Measurements from ENCODE around the gene MC1R. TPM values are rescaled to one million over a fixed set of nuclear protein-coding genes. Genes with fewer than 3 reads are reported as not detected.

The MC1R gene
- total RNA-seq, 1 experiment from 2014 or later = 12.2 TPM

DNA sequence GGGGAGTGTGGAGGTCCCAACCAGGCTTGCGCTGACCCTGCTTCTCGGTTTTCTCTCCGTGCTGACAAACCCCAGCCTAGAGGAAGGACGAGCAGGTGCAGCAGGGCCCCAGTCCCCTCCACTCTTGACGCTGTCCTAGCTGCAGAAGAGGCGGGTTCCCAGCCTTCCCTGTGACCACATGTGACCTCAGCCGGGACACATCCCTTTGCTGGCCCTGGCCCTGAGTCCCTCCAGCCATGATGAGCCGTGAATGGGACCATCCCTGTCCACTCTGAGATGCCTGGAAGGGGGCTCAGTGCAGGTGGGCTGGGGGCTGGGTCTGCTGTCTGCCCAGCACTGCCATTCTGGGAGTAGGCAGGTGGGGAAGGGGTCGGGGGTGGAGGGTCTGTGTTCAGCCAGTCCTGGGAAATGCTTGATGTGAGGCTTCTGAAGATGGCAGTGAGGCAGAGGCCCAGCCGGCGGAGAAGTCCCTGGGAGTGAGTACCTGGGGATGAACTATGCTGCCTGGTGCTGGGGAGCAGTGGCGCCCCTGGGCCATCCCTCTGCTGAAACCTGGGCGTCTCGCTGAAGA lies 2.6 kb downstream of the MC1R start:
- RAD21 ChIA-PET (ENCODE audit: low non-redundant PET in 1 of 2, low total read pairs in 2 of 2, uncharacterized antibody in 2 of 2, unreplicated experiment in 2 of 2) = interaction anchor here in 1 of 2 experiments (1.1 kb wide), 1 partner anchor 48 kb away, joined by 4 read pairs; the partner anchor contains the start of gene TCF25
- Histone ChIP-seq H3K4me1 (ENCODE audit: control insufficient read depth in 1 of 2, insufficient read depth in 2 of 2, low read length in 2 of 2) (peaks cover 52 to 88% of the 10 kb centered on the region in 2 experiments), H3K4me3 (replicated peaks in 1 of 2; ENCODE audit: low read depth in 1 of 2, low read length in 2 of 2) (peak overlapping the region; percentile 74 to 91), H3K27ac (ENCODE audit: low read depth, low read length) (peak overlapping the region; percentile 100), H2AFZ (ENCODE audit: low read depth, low read length, poor library complexity, severe bottlenecking) (no peak overlapping the region), H4K20me1 (ENCODE audit: insufficient read depth) (peaks cover 8% of the 10 kb centered on the region; the same call in 1 of the 2 replicates), H3K36me3 (ENCODE audit: control insufficient read depth in 1 of 2, insufficient read depth in 2 of 2, low read length in 2 of 2) (peaks cover 0 to 2% of the 10 kb centered on the region in 2 experiments; a peak in 1 of 4 replicates), H3K9me2 (ENCODE audit: insufficient read depth) (no peaks in the 10 kb centered on the region), H3K9ac (ENCODE audit: low read length) (peak overlapping the region; percentile 74), H3K9me3 (ENCODE audit: control insufficient read depth in 1 of 2, insufficient read depth in 1 of 2, low read depth in 1 of 2, low read length in 2 of 2) (no peaks in the 10 kb centered on the region), H3K27me3 (ENCODE audit: insufficient read depth, low read length) (no peaks in the 10 kb centered on the region), H3K79me2 (ENCODE audit: insufficient read depth, low read length) (peaks cover 30% of the 10 kb centered on the region), H3K4me2 (ENCODE audit: low read length) (peak overlapping the region; percentile 79)
- DNase-seq (ENCODE audit: low read depth, low spot score) = no peak
- intact Hi-C loops (cut with micrococcal nuclease) = loop anchor here (5.0 kb wide), 1 partner anchor 49 kb away; the partner anchor contains the start of gene TCF25
- peak; percentile 0 for ATAC-seq
- TF ChIP-seq JUND (IDR thresholded peaks at IDR 0.05) (no peak), ZFX (IDR thresholded peaks at IDR 0.05) (0 out of 2 replicates have a peak, but pooled peaks have one; percentile 51)
- no TSS peak for BruUV-seq (replicated peaks)
- CTCF ChIA-PET = interaction anchor here (1.2 to 5.1 kb wide), 3 partner anchors 12 to 215 kb away, joined by 3 to 57 read pairs (median 5); no protein-coding TSS in a partner anchor
- POLR2A ChIA-PET = interaction anchor here (0.7 to 3.5 kb wide), 8 partner anchors 11 to 215 kb away, joined by 3 to 22 read pairs (median 11); partner anchors contain the start of gene TCF25

DNA sequence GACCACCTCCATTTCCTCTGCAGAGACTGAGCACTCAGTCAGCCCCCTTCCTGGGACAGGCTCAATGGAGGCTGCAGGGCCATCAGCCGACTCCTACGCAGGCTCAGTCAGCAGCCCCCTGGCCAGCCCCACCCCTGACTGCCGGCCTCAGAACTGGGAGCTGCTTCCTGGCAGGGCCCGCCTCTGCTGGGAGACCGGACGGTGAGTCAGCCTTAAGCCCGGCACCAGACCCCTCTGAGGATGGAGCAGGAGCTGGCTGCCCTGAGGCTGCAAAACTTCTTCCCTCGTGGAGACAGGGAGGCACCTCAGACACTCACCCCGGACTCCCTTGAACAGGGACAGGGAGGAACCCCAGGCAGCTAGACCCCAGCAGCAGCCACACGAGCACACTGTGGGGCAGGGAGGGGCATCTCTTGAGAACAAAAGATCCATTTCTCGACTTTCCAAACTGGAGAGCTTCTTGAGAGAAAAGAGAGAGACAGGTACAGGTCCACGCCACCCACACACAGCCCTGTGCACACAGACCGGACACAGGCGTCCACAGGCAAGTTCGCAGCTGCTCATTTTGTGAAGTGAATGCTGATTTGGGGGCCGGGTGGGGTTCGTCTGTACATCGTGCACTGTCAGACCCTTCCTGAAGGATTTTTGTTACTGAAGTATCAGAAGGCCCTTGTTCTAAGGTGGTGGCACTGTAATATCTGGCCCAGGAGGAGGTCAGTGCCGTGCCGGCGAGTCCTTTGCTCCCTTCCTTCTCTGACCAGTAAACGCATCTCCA lies 3.2 kb downstream of the MC1R start:
- Histone ChIP-seq H3K9ac (ENCODE audit: low read length) (peak overlapping the region; percentile 74), H2AFZ (ENCODE audit: low read depth, low read length, poor library complexity, severe bottlenecking) (no peak overlapping the region), H3K27me3 (ENCODE audit: insufficient read depth, low read length) (no peaks in the 10 kb centered on the region), H3K4me2 (ENCODE audit: low read length) (peak overlapping the region; percentile 79), H3K79me2 (ENCODE audit: insufficient read depth, low read length) (peaks cover 37% of the 10 kb centered on the region), H3K27ac (ENCODE audit: low read depth, low read length) (peak overlapping the region; percentile 100), H3K36me3 (ENCODE audit: control insufficient read depth in 1 of 2, insufficient read depth in 2 of 2, low read length in 2 of 2) (peaks cover 0 to 2% of the 10 kb centered on the region in 2 experiments; a peak in 1 of 4 replicates), H3K4me3 (replicated peaks in 1 of 2; ENCODE audit: low read depth in 1 of 2, low read length in 2 of 2) (peak overlapping the region; percentile 74 to 91), H3K9me2 (ENCODE audit: insufficient read depth) (no peaks in the 10 kb centered on the region), H3K4me1 (ENCODE audit: control insufficient read depth in 1 of 2, insufficient read depth in 2 of 2, low read length in 2 of 2) (peaks cover 48 to 82% of the 10 kb centered on the region in 2 experiments), H3K9me3 (ENCODE audit: control insufficient read depth in 1 of 2, insufficient read depth in 1 of 2, low read depth in 1 of 2, low read length in 2 of 2) (no peaks in the 10 kb centered on the region), H4K20me1 (ENCODE audit: insufficient read depth) (peaks cover 8% of the 10 kb centered on the region; the same call in 1 of the 2 replicates)
- intact Hi-C loops (cut with micrococcal nuclease) = loop anchor here (5.0 kb wide), 1 partner anchor 50 kb away; the partner anchor contains the start of gene TCF25
- DNase-seq (ENCODE audit: low read depth, low spot score) = peak; percentile 78
- ChIA-PET POLR2A (interaction anchor here (0.7 to 3.5 kb wide), 17 partner anchors 10 to 216 kb away, joined by 3 to 22 read pairs (median 5); partner anchors contain the start of genes DEF8 and TCF25), CTCF (interaction anchor here (1.2 to 5.1 kb wide), 7 partner anchors 12 to 222 kb away, joined by 3 to 57 read pairs (median 4); partner anchors contain the start of genes DEF8 and TCF25), RAD21 (ENCODE audit: low non-redundant PET in 1 of 2, low total read pairs in 2 of 2, uncharacterized antibody in 2 of 2, unreplicated experiment in 2 of 2) (interaction anchor here (0.7 to 1.1 kb wide), 2 partner anchors 49 to 105 kb away, joined by 4 to 6 read pairs; partner anchors contain the start of gene TCF25 (in 1 of the 2))
- BruUV-seq (replicated peaks) = TSS peak; percentile 75
- peak; percentile 54 for ATAC-seq
- no peak for TF ChIP-seq RAD21 (IDR thresholded peaks at IDR 0.05; ENCODE audit: low read depth)
- TF ChIP-seq ZFX (IDR thresholded peaks at IDR 0.05) = no peak
- peak; percentile 85 for TF ChIP-seq POLR2AphosphoS5 (IDR thresholded peaks at IDR 0.05; ENCODE audit: low read depth, low read length)
- TF ChIP-seq TCF7L2 (IDR thresholded peaks at IDR 0.05; ENCODE audit: borderline replicate concordance, extremely low read depth, insufficient read depth, insufficient read length) = peak; percentile 79
- TF ChIP-seq YY1 (IDR thresholded peaks at IDR 0.05; ENCODE audit: extremely low read depth, insufficient replicate concordance, low read depth, low read length) = peak; percentile 71
- peak; percentile 69 for TF ChIP-seq POLR2A (IDR thresholded peaks at IDR 0.05; ENCODE audit: borderline replicate concordance, extremely low read depth, insufficient read depth, insufficient read length)
- TF ChIP-seq EZH2 (IDR thresholded peaks at IDR 0.05) = no peak
- no peak for TF ChIP-seq EZH2phosphoT487 (IDR thresholded peaks at IDR 0.05; ENCODE audit: borderline replicate concordance)
- TF ChIP-seq, protein P1, sequence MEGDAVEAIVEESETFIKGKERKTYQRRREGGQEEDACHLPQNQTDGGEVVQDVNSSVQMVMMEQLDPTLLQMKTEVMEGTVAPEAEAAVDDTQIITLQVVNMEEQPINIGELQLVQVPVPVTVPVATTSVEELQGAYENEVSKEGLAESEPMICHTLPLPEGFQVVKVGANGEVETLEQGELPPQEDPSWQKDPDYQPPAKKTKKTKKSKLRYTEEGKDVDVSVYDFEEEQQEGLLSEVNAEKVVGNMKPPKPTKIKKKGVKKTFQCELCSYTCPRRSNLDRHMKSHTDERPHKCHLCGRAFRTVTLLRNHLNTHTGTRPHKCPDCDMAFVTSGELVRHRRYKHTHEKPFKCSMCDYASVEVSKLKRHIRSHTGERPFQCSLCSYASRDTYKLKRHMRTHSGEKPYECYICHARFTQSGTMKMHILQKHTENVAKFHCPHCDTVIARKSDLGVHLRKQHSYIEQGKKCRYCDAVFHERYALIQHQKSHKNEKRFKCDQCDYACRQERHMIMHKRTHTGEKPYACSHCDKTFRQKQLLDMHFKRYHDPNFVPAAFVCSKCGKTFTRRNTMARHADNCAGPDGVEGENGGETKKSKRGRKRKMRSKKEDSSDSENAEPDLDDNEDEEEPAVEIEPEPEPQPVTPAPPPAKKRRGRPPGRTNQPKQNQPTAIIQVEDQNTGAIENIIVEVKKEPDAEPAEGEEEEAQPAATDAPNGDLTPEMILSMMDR (IDR thresholded peaks at IDR 0.05 in 2 of 3, conservative IDR thresholded peaks at IDR 0.05 in 1 of 3; ENCODE audit: borderline replicate concordance in 1 of 3, insufficient read depth in 1 of 3, low read depth in 2 of 3, low read length in 2 of 3) = no peak
- TF ChIP-seq, protein P2, sequence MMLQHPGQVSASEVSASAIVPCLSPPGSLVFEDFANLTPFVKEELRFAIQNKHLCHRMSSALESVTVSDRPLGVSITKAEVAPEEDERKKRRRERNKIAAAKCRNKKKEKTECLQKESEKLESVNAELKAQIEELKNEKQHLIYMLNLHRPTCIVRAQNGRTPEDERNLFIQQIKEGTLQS (IDR thresholded peaks at IDR 0.05) = no peak
- TF ChIP-seq ELF1 (IDR thresholded peaks at IDR 0.05; ENCODE audit: borderline replicate concordance, low read depth) = no peak
